ENCODE results near the gene GAREM2.

Gene GAREM2

GRCh38 chr2:26169681-26170414, 3.0 kb upstream of the GAREM2 start:
- no peak for DNase-seq

GRCh38 chr2:26170795-26171194, 2.1 kb upstream of the GAREM2 start:
- no peak for DNase-seq

GRCh38 chr2:26172189-26172870, 558 bp upstream of the GAREM2 start:
- peak in 1 of 2 experiments; percentile 9 for DNase-seq

DNA sequence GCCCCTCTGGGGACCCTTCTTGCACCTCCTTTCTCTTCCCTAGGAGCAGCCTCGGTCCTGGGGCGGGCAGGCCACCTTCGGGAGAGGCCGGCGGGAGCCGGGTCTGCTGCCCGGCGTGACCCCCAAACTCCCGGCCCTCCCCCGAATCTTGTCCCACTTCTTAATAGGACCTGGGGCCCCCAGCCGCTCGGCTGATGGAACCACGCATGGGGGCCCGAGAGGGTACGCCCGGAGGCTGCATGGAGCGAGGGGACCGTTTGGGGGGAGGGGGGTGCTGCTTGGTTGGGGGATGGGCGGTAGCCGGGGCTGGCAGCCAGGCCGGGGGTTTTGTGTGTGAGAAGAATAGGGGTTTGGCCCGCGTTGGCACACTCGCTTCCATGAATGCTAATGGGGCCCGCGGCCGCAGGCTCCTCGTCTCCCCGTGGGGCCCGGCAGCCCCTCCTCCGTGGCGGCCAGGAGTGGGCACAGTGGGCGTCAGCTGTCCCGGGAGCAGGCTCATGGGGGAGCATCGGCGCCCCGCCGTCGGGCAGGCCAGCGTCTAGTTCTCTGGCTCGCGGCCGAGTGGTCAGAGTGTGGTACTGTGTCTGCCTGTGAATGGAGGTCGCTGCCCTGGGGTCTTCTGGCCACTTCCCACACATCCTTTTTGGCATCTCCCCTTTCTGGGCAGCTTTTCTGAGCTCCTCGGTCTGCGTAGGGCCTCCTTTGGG, 1.0 kb downstream of the GAREM2 start:
- no peak for DNase-seq

DNA sequence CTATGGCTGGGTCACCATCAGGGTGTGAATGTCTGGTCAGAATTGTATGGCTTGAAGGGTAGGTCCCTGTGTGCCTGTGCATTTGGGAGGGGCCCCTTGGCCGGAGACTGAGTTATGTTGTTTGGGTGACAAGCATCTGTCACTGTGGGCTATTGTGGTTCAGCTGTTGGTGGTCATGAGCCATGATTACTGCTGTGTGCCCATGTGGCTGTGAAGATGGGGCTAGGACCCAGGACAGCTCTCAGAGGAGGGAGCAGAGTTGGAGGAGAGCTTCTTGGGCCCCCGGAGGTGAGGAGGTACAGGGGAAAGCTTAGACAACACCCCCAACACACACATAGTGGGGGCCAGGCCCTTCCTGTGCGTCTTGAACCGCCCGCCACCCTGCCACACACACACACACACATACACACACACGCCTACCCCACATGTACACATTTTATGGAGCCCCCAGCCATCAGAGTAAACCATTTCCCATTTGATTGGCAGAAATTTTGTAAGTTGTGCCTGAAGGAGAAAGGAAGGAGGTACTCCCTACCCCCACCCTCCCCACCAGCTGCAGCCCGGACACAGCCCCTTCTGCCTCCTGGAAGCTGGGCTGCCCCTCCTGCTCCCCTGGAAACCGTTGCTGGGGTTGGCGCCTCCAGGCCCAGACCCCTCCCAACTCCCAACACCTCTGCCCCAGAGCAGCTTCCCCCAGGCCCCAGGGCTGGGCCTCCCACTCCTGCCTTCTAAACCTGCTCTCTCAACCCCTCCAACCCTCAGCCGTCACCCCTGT, 2.0 kb downstream of the GAREM2 start:
- DNase-seq, result no peak

DNA sequence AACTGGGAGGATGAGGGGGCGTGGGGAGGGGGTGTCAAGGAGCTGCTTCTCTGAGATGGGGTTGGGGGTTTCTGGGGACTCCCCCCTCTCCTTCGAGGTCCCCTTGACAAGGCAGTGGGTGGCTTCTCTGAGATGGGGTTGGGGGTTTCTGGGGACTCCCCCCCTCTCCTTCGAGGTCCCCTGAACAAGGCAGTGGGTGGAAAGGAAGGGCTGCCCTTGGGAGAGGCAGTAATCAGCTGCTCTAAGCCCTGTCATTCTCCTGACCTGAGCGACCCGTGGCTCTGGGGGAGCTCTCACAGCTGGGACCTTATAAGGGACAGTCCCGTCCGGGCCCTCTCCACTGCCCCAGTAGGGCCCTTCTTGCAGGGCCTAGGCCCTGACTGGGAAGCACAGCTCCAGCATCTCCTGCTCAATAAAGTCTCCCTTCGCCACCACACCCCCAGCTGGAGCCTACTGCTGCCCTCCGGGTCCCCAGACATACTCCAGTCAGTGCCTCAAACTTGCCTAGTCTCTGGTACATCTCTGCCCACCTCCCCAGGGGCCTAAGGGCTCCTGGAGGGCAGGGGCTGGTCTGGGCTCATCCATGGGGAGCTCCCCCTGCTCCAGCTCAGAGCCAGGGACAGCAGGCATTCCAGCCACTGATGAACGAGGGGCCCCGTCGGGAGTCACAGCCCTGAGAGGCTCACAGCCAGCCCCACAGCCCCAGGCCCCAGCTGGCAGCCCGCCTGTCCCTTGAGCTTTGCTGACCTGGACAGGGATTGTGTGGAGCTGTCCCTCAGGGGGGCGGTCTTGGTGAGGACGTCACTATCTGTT, 2.8 kb downstream of the GAREM2 start:
- DNase-seq, result no peak

DNA sequence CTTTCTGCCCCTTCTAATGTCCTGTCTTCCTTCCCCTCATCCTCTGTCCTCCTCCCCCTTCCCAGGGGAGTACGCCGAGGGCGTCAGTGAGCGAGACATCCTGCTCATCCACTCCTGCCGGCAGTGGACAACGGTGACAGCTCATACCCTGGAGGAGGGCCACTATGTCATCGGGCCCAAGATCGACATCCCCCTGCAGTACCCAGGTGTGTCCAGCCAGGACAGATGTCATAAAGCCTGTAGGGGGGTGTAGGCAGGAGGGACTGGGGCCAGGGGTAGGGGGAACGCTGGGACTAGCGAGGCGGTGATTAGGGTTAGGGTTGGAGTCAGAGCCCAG, 3.4 kb downstream of the GAREM2 start:
- DNase-seq, result no peak

- DNase-seq, result no peak
Measured at GRCh38 chr2:26177122-26177521, 4.2 kb downstream of the GAREM2 start.

- DNase-seq, result no peak
Measured at GRCh38 chr2:26178246-26178645, 5.4 kb downstream of the GAREM2 start.

GRCh38 chr2:26178746-26179436, 6.0 kb downstream of the GAREM2 start:
- DNase-seq, result no peak

GRCh38 chr2:26179446-26179913, 6.6 kb downstream of the GAREM2 start:
- DNase-seq, result no peak

- no peak for DNase-seq
Measured at GRCh38 chr2:26182441-26182840, 9.6 kb downstream of the GAREM2 start.

GRCh38 chr2:26182887-26183630, 10.2 kb downstream of the GAREM2 start:
- DNase-seq, result no peak

DNA sequence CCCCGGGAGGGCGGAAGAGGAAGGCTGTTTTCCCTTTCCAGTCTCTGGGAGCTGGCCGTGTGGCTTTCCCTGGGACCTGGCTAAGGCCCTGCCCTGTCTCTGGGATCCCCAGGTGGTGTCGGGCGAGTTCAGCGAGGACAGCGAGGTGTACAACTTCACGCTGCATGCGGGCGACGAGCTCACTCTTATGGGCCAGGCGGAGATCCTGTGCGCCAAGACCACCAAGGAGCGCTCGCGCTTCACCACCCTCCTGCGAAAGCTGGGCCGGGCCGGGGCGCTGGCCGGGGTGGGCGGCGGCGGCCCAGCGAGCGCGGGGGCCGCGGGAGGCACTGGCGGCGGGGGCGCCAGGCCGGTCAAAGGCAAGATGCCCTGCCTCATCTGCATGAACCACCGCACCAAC, 11.2 kb downstream of the GAREM2 start:
- no peak for DNase-seq

DNA sequence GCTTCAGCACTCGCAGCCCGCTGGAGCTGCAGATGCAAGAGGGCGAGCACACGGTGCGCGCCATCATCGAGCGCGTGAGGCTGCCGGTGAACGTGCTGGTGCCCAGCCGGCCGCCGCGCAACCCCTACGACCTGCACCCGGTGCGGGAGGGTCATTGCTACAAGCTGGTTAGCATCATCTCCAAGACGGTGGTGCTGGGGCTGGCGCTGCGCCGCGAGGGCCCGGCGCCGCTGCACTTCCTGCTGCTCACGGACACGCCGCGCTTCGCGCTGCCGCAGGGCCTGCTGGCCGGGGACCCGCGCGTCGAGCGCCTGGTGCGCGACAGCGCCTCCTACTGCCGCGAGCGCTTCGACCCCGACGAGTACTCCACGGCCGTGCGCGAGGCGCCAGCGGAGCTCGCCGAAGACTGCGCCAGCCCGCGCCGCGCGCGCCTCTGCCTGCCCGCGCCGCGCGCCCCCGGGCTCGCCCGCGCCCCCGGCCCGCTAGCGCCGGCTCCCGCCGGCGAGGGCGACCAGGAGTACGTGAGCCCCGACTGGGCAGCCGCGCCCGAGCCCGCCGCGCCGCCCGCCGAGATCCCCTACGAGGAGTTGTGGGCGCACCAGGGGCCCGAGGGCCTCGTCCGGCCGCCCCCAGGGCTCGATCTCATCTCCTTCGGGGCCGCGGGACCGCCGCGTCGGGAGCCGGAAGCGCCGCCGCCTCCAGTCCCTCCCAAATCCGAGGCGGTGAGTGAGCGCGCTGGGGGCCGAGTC, 11.8 kb downstream of the GAREM2 start:
- peak; percentile 83 to 86 for DNase-seq

GRCh38 chr2:26185304-26185928, 12.5 kb downstream of the GAREM2 start:
- no peak for DNase-seq

DNA sequence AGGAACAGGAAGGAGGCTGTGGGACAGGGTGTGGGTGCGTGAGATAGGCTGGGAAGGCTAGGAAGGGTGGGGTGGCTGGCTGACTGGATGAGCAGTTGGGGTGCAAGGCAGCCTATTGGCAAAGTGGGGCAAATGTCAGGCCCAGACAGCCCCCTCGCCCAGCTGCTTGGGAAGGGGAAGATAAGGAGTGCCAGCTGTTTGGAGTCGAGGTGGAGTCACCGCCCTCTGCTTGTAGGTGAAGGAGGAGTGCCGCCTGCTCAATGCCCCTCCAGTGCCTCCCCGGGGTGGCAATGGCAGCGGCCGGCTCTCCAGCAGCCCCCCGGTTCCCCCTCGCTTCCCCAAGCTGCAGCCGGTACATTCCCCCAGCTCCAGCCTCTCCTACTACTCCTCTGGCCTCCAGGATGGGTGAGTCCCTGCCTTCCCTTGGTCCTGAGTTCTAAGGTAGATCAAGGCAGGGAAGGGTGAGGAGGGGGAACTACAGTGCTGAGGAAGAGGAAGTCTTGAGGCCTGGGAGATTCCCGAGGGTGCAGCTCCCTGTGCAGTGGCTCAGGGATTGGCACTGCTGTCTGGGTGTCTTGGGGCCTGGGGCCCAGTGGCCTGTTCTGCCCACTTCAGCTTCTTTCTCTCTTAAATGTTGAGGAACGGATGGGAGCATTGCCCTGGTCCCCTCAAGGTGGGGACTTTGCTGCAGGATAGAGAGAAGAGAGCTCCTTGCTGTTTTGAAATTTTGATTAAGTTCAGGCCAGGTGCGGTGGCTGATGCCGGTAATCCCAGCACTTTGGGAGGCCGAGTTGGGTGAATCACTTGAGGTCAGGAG, 13.3 kb downstream of the GAREM2 start:
- DNase-seq, result no peak

GRCh38 chr2:26187114-26187513, 14.2 kb downstream of the GAREM2 start:
- DNase-seq, result no peak
